Measurements from ENCODE around the gene IGLL1.

IGLL1 gene

GRCh38 chr22:23526596-23527316 lies 53.3 kb downstream of the IGLL1 start:
- no peak for FAIRE-seq

GRCh38 chr22:23525510-23525909 lies 54.6 kb downstream of the IGLL1 start:
- FAIRE-seq = no peak

DNA sequence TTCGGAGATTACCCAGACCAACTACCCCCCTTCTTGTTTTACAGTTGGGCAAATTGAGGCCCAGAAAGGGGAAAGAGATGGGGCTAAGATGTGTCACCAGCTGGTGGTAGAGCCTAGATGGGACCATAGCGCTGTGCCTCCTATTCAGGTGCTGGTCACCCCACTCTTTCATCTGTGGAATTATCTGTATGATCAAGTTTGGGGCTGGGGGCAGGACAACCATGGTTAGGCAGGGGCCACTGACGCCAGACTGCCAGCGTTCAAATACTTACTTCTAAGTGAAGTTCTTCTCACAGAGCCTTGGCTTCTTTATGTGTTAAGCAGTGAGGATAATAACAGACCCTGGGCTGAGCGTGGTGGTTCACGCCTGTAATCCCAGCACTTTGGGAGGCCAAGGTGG lies 55.9 kb downstream of the IGLL1 start:
- FAIRE-seq = no peak

DNA sequence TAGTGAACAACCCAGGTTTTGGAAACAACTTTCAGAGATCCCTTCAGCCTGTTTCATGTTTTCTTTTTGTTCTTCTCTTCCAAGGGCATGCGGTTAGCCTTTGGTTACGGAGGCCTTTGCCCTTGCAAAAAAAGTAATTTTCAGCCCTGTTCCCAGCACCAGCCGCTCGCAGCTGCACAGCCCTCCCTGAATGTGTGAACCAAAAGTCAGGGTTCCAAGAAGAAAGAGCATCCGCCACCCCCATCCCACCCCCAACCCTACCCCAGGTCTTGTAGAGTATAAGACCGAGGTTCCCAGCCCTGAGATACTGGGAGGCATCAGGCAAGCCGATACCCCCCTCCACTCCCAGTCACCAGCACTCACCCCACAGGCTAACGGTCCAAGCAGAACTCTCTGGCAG lies 56.4 kb downstream of the IGLL1 start:
- FAIRE-seq = no peak

All from G401.6 (cell line).